GM13976 (cell line): Measurements from ENCODE around the gene FBXO28.

Experiments
- DNase-seq: peaks from one replicate; pipeline ENCODE4 v3.0.0; 2012; ENCODE audit warnings: low spot score
- in situ Hi-C: fragments of 300-500 bp; cut with MboI; formaldehyde crosslinking; loops from one replicate; pipeline ENCODE4 v1.12.0; 2022; ENCODE audit warnings: low sequenced_read_pairs, mixed read lengths, inconsistent platforms; ENCODE audit not compliant: unreplicated experiment
- TF ChIP-seq, protein P1 (sequence below): IDR thresholded peaks from 2 replicates; pipeline ENCODE4 v1.5.1; 2012; ENCODE audit warnings: borderline replicate concordance, mild to moderate bottlenecking; ENCODE audit not compliant: insufficient read depth; ENCODE audit errors: extremely low read depth, missing control alignments, control extremely low read depth

FBXO28 gene

DNA sequence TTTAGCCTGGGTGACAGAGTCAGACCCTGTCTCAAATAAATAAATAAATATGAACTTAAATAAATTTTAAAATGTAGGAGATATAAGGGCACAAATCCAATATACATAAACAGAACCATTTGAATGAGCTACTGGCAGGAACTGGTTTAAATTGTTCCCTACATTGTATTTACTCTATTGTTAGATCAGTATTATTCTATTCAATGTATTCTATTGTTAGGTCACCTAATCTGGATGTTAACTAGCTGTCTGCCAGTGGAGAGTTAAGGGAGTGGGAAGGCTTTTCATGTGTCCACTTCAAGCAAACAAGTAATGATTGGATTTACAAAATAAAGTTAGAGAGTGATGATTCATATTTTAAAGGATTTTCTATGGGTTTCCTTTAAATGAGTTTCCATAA is 4.9 kb upstream of the FBXO28 start:
- TF ChIP-seq, protein P1, sequence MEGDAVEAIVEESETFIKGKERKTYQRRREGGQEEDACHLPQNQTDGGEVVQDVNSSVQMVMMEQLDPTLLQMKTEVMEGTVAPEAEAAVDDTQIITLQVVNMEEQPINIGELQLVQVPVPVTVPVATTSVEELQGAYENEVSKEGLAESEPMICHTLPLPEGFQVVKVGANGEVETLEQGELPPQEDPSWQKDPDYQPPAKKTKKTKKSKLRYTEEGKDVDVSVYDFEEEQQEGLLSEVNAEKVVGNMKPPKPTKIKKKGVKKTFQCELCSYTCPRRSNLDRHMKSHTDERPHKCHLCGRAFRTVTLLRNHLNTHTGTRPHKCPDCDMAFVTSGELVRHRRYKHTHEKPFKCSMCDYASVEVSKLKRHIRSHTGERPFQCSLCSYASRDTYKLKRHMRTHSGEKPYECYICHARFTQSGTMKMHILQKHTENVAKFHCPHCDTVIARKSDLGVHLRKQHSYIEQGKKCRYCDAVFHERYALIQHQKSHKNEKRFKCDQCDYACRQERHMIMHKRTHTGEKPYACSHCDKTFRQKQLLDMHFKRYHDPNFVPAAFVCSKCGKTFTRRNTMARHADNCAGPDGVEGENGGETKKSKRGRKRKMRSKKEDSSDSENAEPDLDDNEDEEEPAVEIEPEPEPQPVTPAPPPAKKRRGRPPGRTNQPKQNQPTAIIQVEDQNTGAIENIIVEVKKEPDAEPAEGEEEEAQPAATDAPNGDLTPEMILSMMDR, result no peak
- in situ Hi-C loops, result no loop called here
- no peak for DNase-seq

DNA sequence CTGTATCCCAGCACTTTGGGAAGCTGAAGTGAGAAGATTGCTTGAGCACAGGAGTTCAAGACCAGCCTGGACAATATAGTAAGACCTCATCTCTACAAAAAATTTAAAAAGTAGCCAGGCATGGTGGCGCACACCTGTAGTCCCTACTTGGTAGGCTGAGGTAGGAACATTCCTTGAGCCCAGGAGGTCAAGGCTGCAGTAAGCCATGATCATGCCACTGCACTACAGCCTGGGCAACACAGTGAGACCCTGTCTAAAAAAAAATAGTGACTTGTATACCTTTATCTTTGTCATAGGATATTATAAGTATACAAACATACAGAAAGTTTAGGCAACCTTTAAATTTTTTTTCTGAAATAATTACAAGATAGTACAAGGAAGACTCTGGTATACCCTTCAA is 3.9 kb upstream of the FBXO28 start:
- no peak for DNase-seq
- in situ Hi-C loops, result no loop called here
- TF ChIP-seq, protein P1, result no peak

DNA sequence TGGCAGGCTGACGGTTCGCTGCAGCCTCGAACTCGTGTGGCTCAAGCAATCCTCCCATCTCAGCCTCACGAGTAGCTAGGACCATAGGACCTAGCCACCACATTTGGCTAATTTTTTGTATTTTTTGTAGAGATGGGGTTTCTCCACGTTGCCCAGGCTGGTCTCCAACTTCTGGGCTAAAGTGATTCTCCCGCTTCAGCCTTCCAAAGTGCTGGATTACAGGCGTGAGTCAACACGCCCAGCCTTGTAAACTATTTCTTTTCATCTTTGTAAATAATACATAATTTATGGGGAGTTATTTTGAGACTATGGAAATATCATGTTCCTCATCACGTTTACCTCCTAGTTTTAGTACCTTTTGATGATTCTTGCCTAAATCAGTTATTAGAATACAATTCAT is 906 bp upstream of the FBXO28 start:
- no peak for DNase-seq
- in situ Hi-C loops, result no loop called here
- TF ChIP-seq, protein P1, result no peak

DNA sequence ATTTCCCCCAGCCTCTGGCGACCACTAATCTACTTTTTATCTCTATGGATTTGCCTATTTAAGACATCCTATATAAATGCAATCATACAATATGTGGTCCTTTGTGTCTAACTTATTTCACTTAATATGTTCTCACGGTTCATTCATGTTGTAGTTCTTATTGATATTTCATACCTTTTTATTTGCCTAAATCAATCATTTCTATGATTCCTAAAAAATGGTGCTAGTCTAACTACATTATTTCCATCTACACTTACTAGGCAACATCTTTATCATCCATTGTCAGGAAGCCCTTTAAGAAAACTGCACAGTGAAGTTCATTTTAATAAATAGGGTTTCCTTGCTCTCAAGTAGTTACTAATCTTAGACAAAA is 380 bp upstream of the FBXO28 start:
- DNase-seq, result no peak
- TF ChIP-seq, protein P1, result no peak
- in situ Hi-C loops, result no loop called here

DNA sequence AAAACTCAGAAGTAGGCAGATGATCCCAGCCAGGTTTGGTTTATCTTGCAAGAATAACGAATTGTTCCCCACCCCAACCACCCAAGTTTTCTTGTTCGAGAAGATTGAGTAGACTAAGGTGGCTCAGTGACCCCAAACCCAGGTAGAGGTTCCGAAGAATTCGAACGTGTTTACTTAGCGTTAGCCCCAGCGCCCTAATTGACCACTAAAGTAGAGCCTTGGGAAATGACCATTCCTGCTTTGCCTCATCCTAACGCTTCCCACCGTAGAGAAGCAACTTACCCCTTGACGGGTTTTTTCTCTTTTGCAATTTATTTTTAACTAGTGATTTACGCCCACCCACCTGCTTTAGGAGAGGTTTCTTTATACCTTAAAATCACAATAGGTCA is 870 bp downstream of the FBXO28 start:
- in situ Hi-C loops, result no loop called here
- TF ChIP-seq, protein P1, result no peak
- no peak for DNase-seq

DNA sequence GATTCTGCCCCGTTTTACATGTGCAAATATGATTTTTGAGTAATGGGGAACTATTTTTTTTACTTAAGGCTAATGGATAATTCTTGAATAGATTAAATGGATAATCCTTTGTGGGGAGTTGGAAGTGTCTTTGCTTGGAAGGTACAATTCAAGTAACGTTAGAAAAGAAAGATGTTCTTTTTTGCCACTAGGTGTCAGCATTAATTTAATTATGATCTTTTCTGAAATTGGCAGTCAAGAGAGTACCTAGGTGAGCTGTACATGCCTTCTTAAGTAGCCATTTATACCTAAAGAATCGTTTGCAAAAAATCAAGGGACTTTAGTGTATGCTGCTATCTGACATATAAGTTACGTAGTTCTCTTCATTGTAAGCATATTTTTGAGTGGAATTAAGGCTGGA is 2.2 kb downstream of the FBXO28 start:
- DNase-seq, result peak; percentile 55

DNA sequence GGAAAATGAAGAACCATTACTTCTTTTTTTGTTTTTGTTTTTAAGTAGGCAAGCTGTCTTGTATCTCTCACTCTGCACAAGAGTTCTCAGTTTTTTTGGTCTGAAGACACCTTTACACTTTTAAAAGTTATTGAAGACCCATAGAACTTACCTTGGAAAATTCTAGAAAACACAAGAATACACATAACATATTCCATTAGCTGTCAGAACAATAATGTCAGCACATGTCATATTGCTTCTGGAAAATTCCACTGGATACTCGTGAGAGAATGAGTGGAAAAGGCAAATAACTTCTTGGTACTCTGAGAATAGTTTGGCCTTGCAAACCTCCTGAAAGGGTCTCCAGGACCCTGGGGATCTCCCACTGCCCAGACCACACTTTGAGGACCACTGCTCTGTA is 4.8 kb downstream of the FBXO28 start:
- TF ChIP-seq, protein P1, result no peak
- in situ Hi-C loops, result no loop called here
- DNase-seq, result no peak

More for the DNA sequence above, 2.2 kb downstream of the FBXO28 start:
- TF ChIP-seq, protein P1, result peak; percentile 11
- in situ Hi-C loops, result no loop called here
